K562 (cell line): ENCODE results near the gene EXT2. TPM values are rescaled to one million over a fixed set of nuclear protein-coding genes. Genes with fewer than 3 reads are reported as not detected.

Source experiments
- ATAC-seq: fragments of 200-7000 bp; cut with Tn5 transposase; 3 replicates; pipeline ENCODE4 v1.9.1; 2020; ENCODE audit warnings: moderate library complexity
- BruUV-seq: library from RNA; stranded (reverse); fragments of 400-500 nt; replicated peaks from 2 replicates; lab custom pipeline; 2021; lab: Mats Ljungman, UMichigan
- CTCF ChIA-PET: fragments of 300-600 bp; formaldehyde crosslinking; extraction: SDS; loops from one replicate; lab custom pipeline; 2021; ENCODE audit warnings: low intra/inter-chr PET ratio; lab: Yijun Ruan, JAX
- POLR2A ChIA-PET: fragments of 300-600, 350-650 bp; sonication (Branson Sonifier 250); formaldehyde crosslinking; extraction: SDS; loops from one replicate; lab custom pipeline; 2021; ENCODE audit warnings: antibody characterized with exemption, inconsistent platforms; lab: Yijun Ruan, JAX
- DNase-seq, 4 experiments: peaks; one replicate each; pipeline versions ENCODE4 v3.0.0 to v3.0.0-alpha.2; 2011 to 2018; ENCODE audit warnings: low spot score in 3 of 4, mixed read lengths in 3 of 4; ENCODE audit errors: extremely low read depth in 1 of 4
- FAIRE-seq: peaks from 2 replicates; lab custom pipeline; 2011; peaks lifted over from hg19 to GRCh38; lab: Jason Lieb, UNC
- H2AFZ ChIP-seq: 2 replicates; pipeline ENCODE4 v1.6.0; 2011; ENCODE audit warnings: low read depth, low read length, control low read depth, inconsistent platforms
- H3K27ac ChIP-seq: fragments of 200-600 bp; 3 replicates; pipeline ENCODE4 v1.8.0; 2011; ENCODE audit warnings: low read depth, mild to moderate bottlenecking, control low read depth, inconsistent platforms, low read length, moderate library complexity, mixed read lengths; ENCODE audit errors: extremely low read depth
- H3K27me3 ChIP-seq, 2 experiments: fragments of 300-600 bp in 1 of 2; 2 replicates in 1 of 2; 3 replicates in 1 of 2; pipeline versions ENCODE4 v1.6.0 to v1.8.0; 2011; ENCODE audit warnings: inconsistent platforms in 2 of 2, low read length in 2 of 2, mild to moderate bottlenecking in 1 of 2, mixed read lengths in 1 of 2, moderate library complexity in 1 of 2; ENCODE audit not compliant: control insufficient read depth in 2 of 2, insufficient read depth in 2 of 2
- H3K36me3 ChIP-seq: fragments of 300-600 bp; 3 replicates; pipeline ENCODE4 v1.8.0; 2011; ENCODE audit warnings: mild to moderate bottlenecking, low read length, inconsistent platforms; ENCODE audit not compliant: control insufficient read depth, insufficient read depth
- H3K4me1 ChIP-seq, 2 experiments: fragments of 200-600 bp in 1 of 2; replicated peaks in 1 of 2; 2 replicates in 1 of 2; 3 replicates in 1 of 2; pipeline versions ENCODE4 v1.5.1 to v1.8.0; 2011; ENCODE audit warnings: inconsistent platforms in 2 of 2, low read length in 2 of 2, mild to moderate bottlenecking in 1 of 2, mixed read lengths in 1 of 2, moderate library complexity in 1 of 2; ENCODE audit not compliant: control insufficient read depth in 2 of 2, insufficient read depth in 2 of 2
- H3K4me2 ChIP-seq: 2 replicates; pipeline ENCODE4 v1.6.1; 2011; ENCODE audit warnings: low read length, control low read depth, inconsistent platforms, mixed read lengths; ENCODE audit not compliant: insufficient read depth
- H3K4me3 ChIP-seq: fragments of 200-600 bp; sonication (generic), shearing (Covaris generic); 2 replicates; pipeline ENCODE4 v1.5.1; 2016; ENCODE audit warnings: control low read depth, inconsistent platforms
- H3K79me2 ChIP-seq: fragments of 200-600 bp; 3 replicates; pipeline ENCODE4 v1.8.0; 2011; ENCODE audit warnings: low read length, inconsistent platforms; ENCODE audit not compliant: control insufficient read depth, insufficient read depth
- H3K9ac ChIP-seq, 2 experiments: 2 replicates each; pipeline versions ENCODE4 v1.6.0 to v1.6.1; 2011; ENCODE audit warnings: low read depth in 2 of 2, low read length in 2 of 2, control low read depth in 1 of 2, inconsistent platforms in 1 of 2, mild to moderate bottlenecking in 1 of 2, mixed read lengths in 1 of 2; ENCODE audit not compliant: insufficient read depth in 1 of 2
- H3K9me1 ChIP-seq: one replicate; pipeline ENCODE4 v1.6.0; 2011; ENCODE audit warnings: inconsistent platforms, mild to moderate bottlenecking, low read length, moderate library complexity; ENCODE audit not compliant: control insufficient read depth, insufficient read depth
- H3K9me3 ChIP-seq: replicated peaks from 2 replicates; pipeline ENCODE4 v1.5.1; 2011; ENCODE audit warnings: low read depth, low read length, inconsistent platforms; ENCODE audit not compliant: control insufficient read depth, insufficient read depth
- H4K20me1 ChIP-seq: replicated peaks from 2 replicates; pipeline ENCODE4 v1.6.1; 2011; ENCODE audit warnings: low read length, inconsistent platforms, mixed read lengths; ENCODE audit not compliant: control insufficient read depth, insufficient read depth
- CEBPZ ChIP-seq: fragments of 150-350 bp; IDR thresholded peaks from 2 replicates; pipeline ENCODE4 v1.6.1; 2014; ENCODE audit warnings: low read depth, mild to moderate bottlenecking, low read length, borderline replicate concordance
- CXXC5 ChIP-seq: fragments of 250-450 bp; sonication (Bioruptor Pico); IDR thresholded peaks from 2 replicates; pipeline ENCODE4 v1.8.0; 2022; ENCODE audit warnings: inconsistent platforms, mild to moderate bottlenecking, moderate library complexity
- DIDO1 ChIP-seq: fragments of 450-650 bp; IDR thresholded peaks from 2 replicates; pipeline ENCODE4 v1.6.1; 2016; ENCODE audit warnings: low read depth, missing biosample characterization, missing genetic modification characterization
- ELF2 ChIP-seq: fragments of 250-450 bp; sonication (Bioruptor Pico); IDR thresholded peaks from 2 replicates; pipeline ENCODE4 v1.5.0; 2021; ENCODE audit warnings: mild to moderate bottlenecking
- IRF1 ChIP-seq: sonication (generic); formaldehyde crosslinking; IDR thresholded peaks from 2 replicates; pipeline ENCODE4 v1.8.0; 2022; ENCODE audit warnings: missing genetic modification reagents, mild to moderate bottlenecking, borderline replicate concordance
- KAT7 ChIP-seq: sonication (generic); formaldehyde crosslinking; IDR thresholded peaks from 2 replicates; pipeline ENCODE4 v1.8.0; 2022; ENCODE audit warnings: missing genetic modification reagents, mild to moderate bottlenecking, borderline replicate concordance
- RBM15 ChIP-seq: fragments of 200-400 bp; formaldehyde crosslinking; IDR thresholded peaks from 2 replicates; pipeline ENCODE4 v1.6.1; 2018; ENCODE audit warnings: mild to moderate bottlenecking, low read length, moderate library complexity; ENCODE audit not compliant: insufficient read depth
- TAF1 ChIP-seq: IDR thresholded peaks from 2 replicates; pipeline ENCODE4 v1.6.1; 2011; ENCODE audit warnings: mild to moderate bottlenecking, low read length, moderate library complexity; ENCODE audit not compliant: insufficient read depth, control insufficient read depth, severe bottlenecking; ENCODE audit errors: extremely low read depth
- XRCC4 ChIP-seq: IDR thresholded peaks from one replicate; pipeline ENCODE4 v1.6.1; 2011; ENCODE audit not compliant: insufficient read depth, insufficient read length; ENCODE audit errors: extremely low read depth
- ZNF146 ChIP-seq: IDR thresholded peaks from one replicate; pipeline ENCODE4 v1.6.1; 2018; ENCODE audit warnings: missing compliant biosample characterization; ENCODE audit not compliant: unreplicated experiment
- ZNF197 ChIP-seq: fragments of 200-800 bp; sonication (Bioruptor generic); IDR thresholded peaks from 2 replicates; pipeline ENCODE4 v1.6.1; 2016; ENCODE audit warnings: low read depth, missing genetic modification characterization, missing compliant biosample characterization
- WGBS: fragments of 100-300 bp; shearing (Covaris generic); methylation state at CpG from one replicate; pipeline ENCODE4 v1.1.6; 2016; ENCODE audit warnings: low coverage, mixed read lengths; ENCODE audit not compliant: insufficient coverage; ENCODE audit errors: missing lambda C conversion rate; 5-methylcytosine and 5-hydroxymethylcytosine counted together
- in situ Hi-C: fragments of 300-500 bp; cut with MboI; formaldehyde crosslinking; loops from 4 replicates; pipeline ENCODE4 v1.15.0; 2018; ENCODE audit warnings: inconsistent platforms, mixed read lengths
- intact Hi-C: fragments of 100-400 bp; cut with micrococcal nuclease; formaldehyde crosslinking; loops from 2 replicates; pipeline ENCODE4 v1.14.2; 2022
- polyA plus RNA-seq, 8 experiments: library from polyadenylated mRNA; depleted of rRNA in 4 of 8; stranded (reverse) in 5 of 8; unstranded in 3 of 8; fragments of >200 nt; fragmentation: Nextera tagmentation in 2 of 8; fragmentation: Illumina TruSeq in 1 of 8; extraction: Ambion mirVana in 2 of 8; extraction: Trizol in 1 of 8; gene quantifications; 2 replicates each; pipeline versions ENCODE4 v1.2.1 to v1.2.3, GENCODE V29; 2011 to 2014; ENCODE audit warnings: inconsistent platforms in 1 of 8, missing spikeins in 1 of 8
- total RNA-seq, 7 experiments: library from RNA; depleted of rRNA in 6 of 7; stranded (reverse); fragments of >200 nt in 6 of 7; fragmentation: Illumina TruSeq in 2 of 7; extraction: Trizol in 2 of 7; gene quantifications; 2 replicates each; pipeline versions ENCODE4 v1.2.1 to v1.2.3, GENCODE V29; 2011 to 2021; ENCODE audit warnings: low replicate concordance in 1 of 7

EXT2 gene
- total and polyA plus RNA-seq, 9 of the 15 experiments (the other 6 are each of a cell fraction or from before 2014, with no cell fraction given): 7.5 to 52.1 (median 38.1) TPM

GRCh38 chr11:44213148-44213547, 117.7 kb downstream of the EXT2 start:
- DNase-seq: no peak
- in situ Hi-C loops (no loop called here), intact Hi-C loops (no loop called here)
- FAIRE-seq: no peak
- POLR2A ChIA-PET: interaction anchor here (0.5 kb wide), 1 partner anchor 531 kb away, joined by 3 read pairs; no protein-coding TSS in a partner anchor
- Histone ChIP-seq H3K36me3 (peaks cover 9% of the 10 kb centered on the region; the same call in 2 of the 3 replicates), H3K79me2 (no peaks in the 10 kb centered on the region), H4K20me1 (no peaks in the 10 kb centered on the region), H3K9me3 (no peaks in the 10 kb centered on the region), H3K4me2 (no peak overlapping the region), H3K4me1 (no peaks in the 10 kb centered on the region; a peak in 2 of 5 replicates), H3K4me3 (no peak overlapping the region), H3K27me3 (no peaks in the 10 kb centered on the region), H3K27ac (no peak overlapping the region), H3K9me1 (no peaks in the 10 kb centered on the region), H2AFZ (no peak overlapping the region), H3K9ac (no peak overlapping the region)
- BruUV-seq: no TSS peak
- 57% methylated on average over 1 of the region's 1 CpG for WGBS
- CTCF ChIA-PET: no interaction called here
- ATAC-seq: no peak
- TF ChIP-seq RBM15 (no peak), CXXC5 (CRISPR knock-in tag) (no peak)

- ChIA-PET POLR2A (interaction anchor here (1.0 kb wide), 1 partner anchor 53 kb away, joined by 3 read pairs; no protein-coding TSS in a partner anchor), CTCF (no interaction called here)
- H3K4me1 ChIP-seq: peaks cover 3 to 6% of the 10 kb centered on the region in 2 experiments; a peak in 3 of 5 replicates
- no peaks in the 10 kb centered on the region; the same call in 2 of the 3 replicates for H3K36me3 ChIP-seq
- in situ Hi-C loops: no loop called here
- no peak overlapping the region for H3K9ac ChIP-seq
- no peak overlapping the region for H2AFZ ChIP-seq
- intact Hi-C loops: no loop called here
- H3K79me2 ChIP-seq: no peaks in the 10 kb centered on the region
- no peak for ATAC-seq
- no peak for FAIRE-seq
- no peaks in the 10 kb centered on the region for H3K9me3 ChIP-seq
- no peak overlapping the region for H3K4me2 ChIP-seq
- 92% methylated on average over 1 of the region's 1 CpG for WGBS
- H3K27me3 ChIP-seq: no peaks in the 10 kb centered on the region
- no peak for DNase-seq
- no peaks in the 10 kb centered on the region for H3K9me1 ChIP-seq
- no peak overlapping the region for H3K27ac ChIP-seq
- no TSS peak for BruUV-seq
- 0 out of 2 replicates have a peak, but pooled peaks cover 3% of the 10 kb centered on the region for H4K20me1 ChIP-seq
- H3K4me3 ChIP-seq: no peak overlapping the region
- TF ChIP-seq KAT7 (CRISPR knock-in tag) (no peak), ZNF146 (CRISPR knock-in tag) (no peak), CEBPZ (no peak), XRCC4 (no peak), IRF1 (CRISPR knock-in tag) (no peak), ZNF197 (no peak), ELF2 (CRISPR knock-in tag) (no peak), TAF1 (no peak), DIDO1 (tag) (no peak)
Measured at GRCh38 chr11:44217432-44217831, 122.0 kb downstream of the EXT2 start.
